UCSD-AML1 (cell line): Measurements from ENCODE around the gene TSSK6.

Experiments used
- DNase-seq: peaks from one replicate; lab custom pipeline; 2025; ENCODE audit not compliant: unreplicated experiment; lab: John Stamatoyannopoulos, UW

Gene TSSK6

DNA sequence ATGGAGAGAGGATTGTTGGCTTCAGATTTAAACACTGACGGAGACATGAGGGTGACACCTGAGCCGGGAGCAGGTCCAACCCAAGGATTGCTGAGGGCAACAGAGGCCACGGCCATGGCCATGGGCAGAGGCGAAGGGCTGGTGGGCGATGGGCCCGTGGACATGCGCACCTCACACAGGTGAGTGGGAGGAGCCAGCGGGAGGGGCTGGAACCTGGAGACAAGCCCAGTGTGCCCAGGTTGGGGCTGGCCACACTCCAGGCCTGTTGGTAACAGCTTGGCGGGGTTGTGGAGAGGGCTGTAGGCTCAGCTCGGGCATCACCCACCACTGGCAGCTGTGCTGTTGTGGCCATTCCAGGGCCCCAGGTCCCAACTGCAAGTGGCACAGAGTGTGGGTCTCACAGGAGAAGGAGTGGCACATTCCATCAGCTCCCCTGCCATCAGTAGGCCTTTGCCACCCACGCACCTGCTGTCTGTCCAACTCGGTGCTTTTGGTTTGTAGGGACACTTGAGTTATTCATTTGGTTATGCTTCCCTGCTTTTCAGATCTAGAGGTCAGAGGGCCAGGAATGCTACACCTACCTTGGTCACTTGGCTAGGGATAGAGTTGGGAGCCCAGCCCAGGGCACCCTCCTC lies 49.8 kb downstream of the TSSK6 start:
- DNase-seq: no peak

DNA sequence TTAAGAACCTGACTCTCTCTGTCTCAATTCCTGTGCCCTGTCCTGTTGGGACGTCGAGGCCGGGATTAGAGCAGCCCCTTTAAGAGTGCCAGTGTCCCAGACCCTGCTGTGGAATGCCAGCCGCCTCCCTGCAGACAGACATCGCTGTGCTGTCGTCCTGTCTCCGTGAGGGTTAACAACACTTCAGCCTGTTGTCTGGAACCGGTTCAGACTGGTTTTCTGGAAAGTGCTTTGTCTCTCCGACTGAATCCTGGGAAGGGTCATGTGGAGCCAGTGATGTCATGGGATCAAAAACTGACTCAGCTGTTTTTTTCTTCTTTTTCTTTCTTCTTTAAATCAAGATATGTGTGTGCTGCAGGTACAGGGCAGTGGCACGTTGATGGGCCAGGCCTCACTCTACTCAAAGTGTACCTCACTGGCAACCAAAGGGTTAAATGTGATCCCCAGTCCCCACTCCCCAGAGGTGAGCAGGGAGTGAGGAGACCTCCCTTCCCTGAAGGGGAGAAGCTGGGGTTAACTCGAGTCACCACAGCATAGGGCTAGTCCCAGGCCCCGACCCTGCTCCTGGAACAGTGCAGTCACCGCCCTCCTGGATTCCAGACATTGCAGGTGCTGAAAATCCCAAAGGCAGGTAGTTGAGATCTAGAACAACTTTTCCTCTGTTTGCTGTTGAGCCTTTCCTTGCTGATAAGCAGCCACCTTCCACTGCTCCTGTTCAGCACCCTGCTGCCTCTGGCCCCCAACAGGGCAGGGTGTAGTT lies 50.8 kb downstream of the TSSK6 start:
- DNase-seq: no peak
